Measurements from ENCODE around the gene SSB. TPM values are rescaled to one million over a fixed set of nuclear protein-coding genes. Genes with fewer than 3 reads are reported as not detected.
"Not testable (repeated sequence)": the region's sequence is repeated elsewhere in the genome, so short reads cannot be mapped to it uniquely, and the experiment has no call there.

The SSB gene
- total and polyA plus RNA-seq, 3 donors from 2014 or later, result 18.0 to 67.2 (median 56.5) TPM

GRCh38 chr2:169839954-169840746 is 41.5 kb downstream of the SSB start:
- peak; percentile 78 for DNase-seq
- Histone ChIP-seq H3K36me3 (ENCODE audit: low read depth, missing control alignments) (no peaks in the 10 kb centered on the region), H3K27me3 (no peaks in the 10 kb centered on the region), H3K4me3 (no peak overlapping the region), H3K9me3 (no peaks in the 10 kb centered on the region), H3K4me1 (peaks cover 34% of the 10 kb centered on the region), H3K27ac (peak overlapping the region; percentile 72 to 75)
- intact Hi-C loops (cut with DNase I; ENCODE audit: low total_unique reads), result no loop called here
- 26 to 28% methylated on average over 8 to 10 of the region's 10 CpGs for WGBS, 2 donors
- TF ChIP-seq CTCF (IDR thresholded peaks at IDR 0.05) (no peak), POLR2A (IDR thresholded peaks at IDR 0.05) (no peak)

GRCh38 chr2:169840747-169841142 is 42.1 kb downstream of the SSB start:
- H3K27me3 ChIP-seq, result no peaks in the 10 kb centered on the region
- H3K4me1 ChIP-seq, result peaks cover 34% of the 10 kb centered on the region
- no peaks in the 10 kb centered on the region for H3K36me3 ChIP-seq (ENCODE audit: low read depth, missing control alignments)
- no peak for DNase-seq
- no peaks in the 10 kb centered on the region for H3K9me3 ChIP-seq
- no peak overlapping the region for H3K4me3 ChIP-seq
- intact Hi-C loops (cut with DNase I; ENCODE audit: low total_unique reads), result no loop called here
- TF ChIP-seq POLR2A (IDR thresholded peaks at IDR 0.05) (no peak), CTCF (IDR thresholded peaks at IDR 0.05) (no peak)
- WGBS, 2 donors, result 79 to 93% methylated on average over 2 of the region's 2 CpGs
- peak overlapping the region; percentile 72 to 75 for H3K27ac ChIP-seq

- Histone ChIP-seq H3K4me1 (peaks cover 34% of the 10 kb centered on the region), H3K27ac (peak overlapping the region; percentile 72 to 75)
- intact Hi-C loops (cut with DNase I; ENCODE audit: low total_unique reads); H3K27me3 ChIP-seq; H3K9me3 ChIP-seq; H3K4me3 ChIP-seq; DNase-seq; H3K36me3 ChIP-seq (ENCODE audit: low read depth, missing control alignments): not testable (repeated sequence)
- 86% methylated on average over 24 of the region's 24 CpGs; no CpG with 5 or more reads in 1 of the 2 donors for WGBS, 2 donors
These were observed 43.0 kb downstream of the SSB start for GRCh38 chr2:169841625-169842024.

- Histone ChIP-seq H3K27me3 (no peaks in the 10 kb centered on the region), H3K4me3 (no peak overlapping the region), H3K9me3 (no peaks in the 10 kb centered on the region), H3K36me3 (ENCODE audit: low read depth, missing control alignments) (no peaks in the 10 kb centered on the region), H3K4me1 (peaks cover 17% of the 10 kb centered on the region), H3K27ac (no peak overlapping the region)
- 85 to 98% methylated on average over 2 of the region's 2 CpGs for WGBS, 2 donors
- TF ChIP-seq CTCF (IDR thresholded peaks at IDR 0.05) (no peak), POLR2A (IDR thresholded peaks at IDR 0.05) (no peak)
- DNase-seq, result no peak
- intact Hi-C loops (cut with DNase I; ENCODE audit: low total_unique reads), result no loop called here
These were observed 46.3 kb downstream of the SSB start for GRCh38 chr2:169845016-169845415.

GRCh38 chr2:169848959-169849693 is 50.5 kb downstream of the SSB start:
- H3K36me3 ChIP-seq (ENCODE audit: low read depth, missing control alignments); intact Hi-C loops (cut with DNase I; ENCODE audit: low total_unique reads); H3K4me3 ChIP-seq; H3K27ac ChIP-seq; H3K9me3 ChIP-seq; H3K4me1 ChIP-seq; H3K27me3 ChIP-seq: not testable (repeated sequence)
- DNase-seq, result peak; percentile 78
- WGBS, 2 donors, result 70 to 83% methylated on average over 8 of the region's 8 CpGs

Measured in testis (tissue), 3 donors.